K562 (cell line): Measurements from ENCODE around the gene TRIM37. TPM values are rescaled to one million over a fixed set of nuclear protein-coding genes. Genes with fewer than 3 reads are reported as not detected.

Source experiments
- ATF7 ChIP-seq: fragments of 450-650 bp; IDR thresholded peaks from 2 replicates; pipeline ENCODE4 v1.7.1; 2014; ENCODE audit warnings: mild to moderate bottlenecking, moderate library complexity
- BRD9 ChIP-seq: fragments of 450-650 bp; IDR thresholded peaks from 2 replicates; pipeline ENCODE4 v1.6.1; 2018; ENCODE audit warnings: low read depth; ENCODE audit not compliant: partially characterized antibody
- CHD2 ChIP-seq: IDR thresholded peaks from 2 replicates; pipeline ENCODE4 v1.6.1; 2011; ENCODE audit warnings: low read depth, low read length
- CREM ChIP-seq: IDR thresholded peaks from 2 replicates; pipeline ENCODE4 v1.6.1; 2014; ENCODE audit warnings: antibody characterized with exemption, low read depth
- NCOA6 ChIP-seq: fragments of 450-650 bp; IDR thresholded peaks from 2 replicates; pipeline ENCODE4 v1.6.1; 2017; ENCODE audit warnings: mild to moderate bottlenecking
- NEUROD1 ChIP-seq: fragments of 150-350 bp; IDR thresholded peaks from 2 replicates; pipeline ENCODE4 v1.6.1; 2014; ENCODE audit warnings: borderline replicate concordance, low read length, low read depth; ENCODE audit not compliant: partially characterized antibody
- ZBTB1 ChIP-seq: sonication (generic); formaldehyde crosslinking; IDR thresholded peaks from 2 replicates; pipeline ENCODE4 v1.8.1; 2023; ENCODE audit warnings: missing genetic modification reagents, low read depth, mild to moderate bottlenecking, borderline replicate concordance
- ZNF445 ChIP-seq: fragments of 250-450 bp; sonication (Bioruptor Pico); IDR thresholded peaks from 2 replicates; pipeline ENCODE4 v1.4.0; 2020; ENCODE audit warnings: low read depth, mild to moderate bottlenecking, moderate library complexity
- ZNF766 ChIP-seq: fragments of 200-800 bp; sonication (Bioruptor generic); conservative IDR thresholded peaks from 2 replicates; pipeline ENCODE4 v1.6.1; 2016; ENCODE audit warnings: missing genetic modification characterization, missing compliant biosample characterization
- ZSCAN29 ChIP-seq: fragments of 450-650 bp; IDR thresholded peaks from 2 replicates; pipeline ENCODE4 v1.6.1; 2017
- polyA plus RNA-seq, 8 experiments: library from polyadenylated mRNA; depleted of rRNA in 4 of 8; stranded (reverse) in 5 of 8; unstranded in 3 of 8; fragments of >200 nt; fragmentation: Nextera tagmentation in 2 of 8; fragmentation: Illumina TruSeq in 1 of 8; extraction: Ambion mirVana in 2 of 8; extraction: Trizol in 1 of 8; gene quantifications; 2 replicates each; pipeline versions ENCODE4 v1.2.1 to v1.2.3, GENCODE V29; 2011 to 2014; ENCODE audit warnings: inconsistent platforms in 1 of 8, missing spikeins in 1 of 8
- total RNA-seq, 7 experiments: library from RNA; depleted of rRNA in 6 of 7; stranded (reverse); fragments of >200 nt in 6 of 7; fragmentation: Illumina TruSeq in 2 of 7; extraction: Trizol in 2 of 7; gene quantifications; 2 replicates each; pipeline versions ENCODE4 v1.2.1 to v1.2.3, GENCODE V29; 2011 to 2021; ENCODE audit warnings: low replicate concordance in 1 of 7
- TF ChIP-seq, protein P1 (sequence below): fragments of 250-450 bp; sonication (Bioruptor Pico); IDR thresholded peaks from 2 replicates; pipeline ENCODE4 v1.5.0; 2021; ENCODE audit warnings: mild to moderate bottlenecking, moderate library complexity
- TF ChIP-seq, protein P2 (sequence below): fragments of 250-450 bp; sonication (Bioruptor Pico); IDR thresholded peaks from 2 replicates; pipeline ENCODE4 v1.4.0; 2020
- TF ChIP-seq, protein P3 (sequence below): IDR thresholded peaks from 2 replicates; pipeline ENCODE4 v1.6.1; 2011; ENCODE audit not compliant: insufficient read length; ENCODE audit errors: extremely low read depth
- TF ChIP-seq, protein P4 (sequence below), 2 experiments: fragments of 450-650 bp; conservative IDR thresholded peaks; 2 replicates each; pipeline ENCODE4 v1.6.1; 2017; ENCODE audit warnings: mild to moderate bottlenecking in 2 of 2, moderate library complexity in 2 of 2

Gene TRIM37
- total and polyA plus RNA-seq, 9 of the 15 experiments (the other 6 are each of a cell fraction or from before 2014, with no cell fraction given): 4.5 to 31.4 (median 23.8) TPM

DNA sequence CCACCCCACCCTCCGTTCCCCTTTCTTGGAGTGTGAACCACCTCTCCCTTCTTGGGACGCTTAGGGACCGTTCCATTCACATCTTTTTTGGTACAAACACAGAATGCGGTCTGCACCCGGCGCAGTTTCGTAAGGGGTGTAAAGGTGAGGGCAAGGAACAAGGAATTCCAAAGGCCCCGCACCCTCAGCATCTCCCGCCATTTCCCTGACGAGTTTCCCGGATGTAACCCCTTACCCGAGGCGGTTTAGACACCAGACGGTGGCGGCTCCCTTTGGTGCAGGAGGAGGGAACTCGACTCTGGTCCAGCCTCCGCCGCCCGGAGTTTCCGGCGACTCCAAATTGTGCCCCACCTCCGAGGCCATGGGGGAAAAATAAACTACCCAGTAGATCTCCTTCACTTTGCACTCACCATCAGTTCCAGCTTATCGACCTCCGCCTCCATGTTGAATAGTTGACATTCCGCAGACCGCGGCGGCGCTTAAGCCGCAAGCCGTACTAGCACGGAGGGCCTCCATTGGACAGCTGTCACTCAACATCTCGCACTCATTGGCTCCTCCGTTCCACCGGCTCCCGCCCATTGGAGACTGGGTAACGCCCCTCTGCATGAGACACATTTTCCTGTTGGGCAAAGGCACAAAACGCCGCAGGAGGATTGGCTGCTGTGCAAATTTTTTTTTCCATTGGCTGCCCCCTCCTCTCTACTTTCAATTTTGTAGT is 48.2 kb upstream of the TRIM37 start, which contains the start of gene SKA2 (continued):
- TF ChIP-seq, protein P1, sequence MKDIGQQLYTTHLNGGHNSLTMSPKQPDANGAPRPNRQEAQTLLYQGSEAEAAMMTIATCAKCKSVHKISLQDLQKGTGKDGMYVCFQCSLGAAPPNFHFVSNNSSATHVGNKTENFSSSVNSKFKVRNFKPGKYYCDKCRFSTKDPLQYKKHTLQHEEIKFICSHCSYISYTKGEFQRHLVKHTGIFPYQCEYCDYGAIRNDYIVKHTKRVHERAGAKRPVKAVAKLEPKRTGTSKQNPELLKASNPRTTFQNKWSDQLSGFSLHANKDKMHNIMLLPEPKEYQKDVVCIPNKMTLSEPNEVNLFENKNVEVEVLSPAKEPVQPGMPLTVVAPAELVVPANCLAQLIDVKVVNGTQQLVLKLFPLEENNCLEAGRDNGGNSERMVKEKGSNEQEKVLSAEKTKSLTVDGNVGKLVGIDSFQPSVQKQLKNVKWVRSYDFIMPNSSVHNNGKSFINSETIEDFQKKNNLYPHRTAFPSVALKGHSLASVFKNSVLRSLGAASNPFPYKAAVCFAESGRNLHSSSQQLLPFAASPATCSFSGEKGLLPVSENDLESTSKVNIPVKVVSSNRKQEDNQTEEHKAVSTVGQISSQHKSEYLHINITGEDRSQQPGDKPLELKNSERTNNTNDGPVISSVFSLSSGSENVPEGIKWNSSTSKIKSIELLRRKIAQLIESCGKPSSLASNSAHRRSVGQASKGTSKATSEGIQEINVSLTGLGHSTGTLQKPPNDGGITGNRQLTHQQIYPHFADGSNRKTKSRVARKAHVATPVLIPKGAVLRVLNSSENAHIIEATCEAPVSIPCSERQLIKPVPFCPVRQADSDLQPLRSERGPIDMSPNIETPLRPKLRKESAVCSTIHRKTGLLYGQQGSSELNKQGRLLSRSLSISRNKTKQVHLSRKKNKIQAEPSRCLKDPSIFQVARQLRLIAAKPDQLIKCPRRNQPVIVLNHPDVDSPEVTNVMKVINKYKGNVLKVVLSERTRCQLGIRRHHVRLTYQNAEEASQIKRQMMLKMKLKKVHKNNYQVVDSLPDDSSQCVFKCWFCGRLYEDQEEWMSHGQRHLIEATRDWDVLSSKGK: no peak
- TF ChIP-seq BRD9: peak; percentile 68
- TF ChIP-seq, protein P2, sequence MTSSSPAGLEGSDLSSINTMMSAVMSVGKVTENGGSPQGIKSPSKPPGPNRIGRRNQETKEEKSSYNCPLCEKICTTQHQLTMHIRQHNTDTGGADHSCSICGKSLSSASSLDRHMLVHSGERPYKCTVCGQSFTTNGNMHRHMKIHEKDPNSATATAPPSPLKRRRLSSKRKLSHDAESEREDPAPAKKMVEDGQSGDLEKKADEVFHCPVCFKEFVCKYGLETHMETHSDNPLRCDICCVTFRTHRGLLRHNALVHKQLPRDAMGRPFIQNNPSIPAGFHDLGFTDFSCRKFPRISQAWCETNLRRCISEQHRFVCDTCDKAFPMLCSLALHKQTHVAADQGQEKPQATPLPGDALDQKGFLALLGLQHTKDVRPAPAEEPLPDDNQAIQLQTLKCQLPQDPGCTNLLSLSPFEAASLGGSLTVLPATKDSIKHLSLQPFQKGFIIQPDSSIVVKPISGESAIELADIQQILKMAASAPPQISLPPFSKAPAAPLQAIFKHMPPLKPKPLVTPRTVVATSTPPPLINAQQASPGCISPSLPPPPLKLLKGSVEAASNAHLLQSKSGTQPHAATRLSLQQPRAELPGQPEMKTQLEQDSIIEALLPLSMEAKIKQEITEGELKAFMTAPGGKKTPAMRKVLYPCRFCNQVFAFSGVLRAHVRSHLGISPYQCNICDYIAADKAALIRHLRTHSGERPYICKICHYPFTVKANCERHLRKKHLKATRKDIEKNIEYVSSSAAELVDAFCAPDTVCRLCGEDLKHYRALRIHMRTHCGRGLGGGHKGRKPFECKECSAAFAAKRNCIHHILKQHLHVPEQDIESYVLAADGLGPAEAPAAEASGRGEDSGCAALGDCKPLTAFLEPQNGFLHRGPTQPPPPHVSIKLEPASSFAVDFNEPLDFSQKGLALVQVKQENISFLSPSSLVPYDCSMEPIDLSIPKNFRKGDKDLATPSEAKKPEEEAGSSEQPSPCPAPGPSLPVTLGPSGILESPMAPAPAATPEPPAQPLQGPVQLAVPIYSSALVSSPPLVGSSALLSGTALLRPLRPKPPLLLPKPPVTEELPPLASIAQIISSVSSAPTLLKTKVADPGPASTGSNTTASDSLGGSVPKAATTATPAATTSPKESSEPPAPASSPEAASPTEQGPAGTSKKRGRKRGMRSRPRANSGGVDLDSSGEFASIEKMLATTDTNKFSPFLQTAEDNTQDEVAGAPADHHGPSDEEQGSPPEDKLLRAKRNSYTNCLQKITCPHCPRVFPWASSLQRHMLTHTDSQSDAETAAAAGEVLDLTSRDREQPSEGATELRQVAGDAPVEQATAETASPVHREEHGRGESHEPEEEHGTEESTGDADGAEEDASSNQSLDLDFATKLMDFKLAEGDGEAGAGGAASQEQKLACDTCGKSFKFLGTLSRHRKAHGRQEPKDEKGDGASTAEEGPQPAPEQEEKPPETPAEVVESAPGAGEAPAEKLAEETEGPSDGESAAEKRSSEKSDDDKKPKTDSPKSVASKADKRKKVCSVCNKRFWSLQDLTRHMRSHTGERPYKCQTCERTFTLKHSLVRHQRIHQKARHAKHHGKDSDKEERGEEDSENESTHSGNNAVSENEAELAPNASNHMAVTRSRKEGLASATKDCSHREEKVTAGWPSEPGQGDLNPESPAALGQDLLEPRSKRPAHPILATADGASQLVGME: 0 out of 2 replicates have a peak, but pooled peaks have one; percentile 41
- TF ChIP-seq ZBTB1 (CRISPR knock-in tag): no peak
- TF ChIP-seq NCOA6: no peak
- TF ChIP-seq, protein P3, sequence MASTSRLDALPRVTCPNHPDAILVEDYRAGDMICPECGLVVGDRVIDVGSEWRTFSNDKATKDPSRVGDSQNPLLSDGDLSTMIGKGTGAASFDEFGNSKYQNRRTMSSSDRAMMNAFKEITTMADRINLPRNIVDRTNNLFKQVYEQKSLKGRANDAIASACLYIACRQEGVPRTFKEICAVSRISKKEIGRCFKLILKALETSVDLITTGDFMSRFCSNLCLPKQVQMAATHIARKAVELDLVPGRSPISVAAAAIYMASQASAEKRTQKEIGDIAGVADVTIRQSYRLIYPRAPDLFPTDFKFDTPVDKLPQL: no peak
- peak; percentile 42 for TF ChIP-seq CREM
- 0 out of 2 replicates have a peak, but pooled peaks have one; percentile 56 for TF ChIP-seq ZNF766 (CRISPR knock-in tag)
- no peak for TF ChIP-seq ZSCAN29
- TF ChIP-seq NEUROD1: peak; percentile 98
- peak; percentile 91 for TF ChIP-seq CHD2
- peak; percentile 60; the same call in 1 of the 2 replicates for TF ChIP-seq ATF7
- no peak for TF ChIP-seq ZNF445
- TF ChIP-seq, protein P4, sequence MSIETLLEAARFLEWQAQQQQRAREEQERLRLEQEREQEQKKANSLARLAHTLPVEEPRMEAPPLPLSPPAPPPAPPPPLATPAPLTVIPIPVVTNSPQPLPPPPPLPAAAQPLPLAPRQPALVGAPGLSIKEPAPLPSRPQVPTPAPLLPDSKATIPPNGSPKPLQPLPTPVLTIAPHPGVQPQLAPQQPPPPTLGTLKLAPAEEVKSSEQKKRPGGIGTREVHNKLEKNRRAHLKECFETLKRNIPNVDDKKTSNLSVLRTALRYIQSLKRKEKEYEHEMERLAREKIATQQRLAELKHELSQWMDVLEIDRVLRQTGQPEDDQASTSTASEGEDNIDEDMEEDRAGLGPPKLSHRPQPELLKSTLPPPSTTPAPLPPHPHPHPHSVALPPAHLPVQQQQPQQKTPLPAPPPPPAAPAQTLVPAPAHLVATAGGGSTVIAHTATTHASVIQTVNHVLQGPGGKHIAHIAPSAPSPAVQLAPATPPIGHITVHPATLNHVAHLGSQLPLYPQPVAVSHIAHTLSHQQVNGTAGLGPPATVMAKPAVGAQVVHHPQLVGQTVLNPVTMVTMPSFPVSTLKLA (conservative IDR thresholded peaks at IDR 0.05): peak; percentile 52 to 86
